Skin epidermis (tissue), 12 donors: Measurements from ENCODE around the gene CAV3.

Source experiments
- H3K27ac ChIP-seq, 21 experiments: fragments of 200-600 bp; sonication (generic) in 11 of 21; one replicate each; pipeline ENCODE4 v1.5.0; 2020; ENCODE audit warnings: mild to moderate bottlenecking in 3 of 21, inconsistent platforms in 2 of 21, moderate library complexity in 2 of 21
- H3K4me3 ChIP-seq, 7 experiments: fragments of 200-600 bp; sonication (generic) in 2 of 7; one replicate each; pipeline ENCODE4 v1.5.0; 2020; ENCODE audit warnings: inconsistent platforms in 2 of 7, mild to moderate bottlenecking in 2 of 7, moderate library complexity in 1 of 7

Gene CAV3

GRCh38 chr3:8759038-8759707, 25.6 kb downstream of the CAV3 start:
- Histone ChIP-seq H3K4me3 (no peak overlapping the region), H3K27ac (peak overlapping the region in 1 of 21 experiments; percentile 45)

GRCh38 chr3:8760091-8760490, 26.5 kb downstream of the CAV3 start:
- H3K27ac ChIP-seq: no peak overlapping the region

GRCh38 chr3:8760506-8760905, 26.9 kb downstream of the CAV3 start:
- Histone ChIP-seq H3K27ac (no peak overlapping the region), H3K4me3 (no peak overlapping the region)

More at GRCh38 chr3:8760091-8760490, 26.5 kb downstream of the CAV3 start:
- no peak overlapping the region for H3K4me3 ChIP-seq

- Histone ChIP-seq H3K27ac (no peak overlapping the region), H3K4me3 (no peak overlapping the region)
These were observed 28.3 kb downstream of the CAV3 start for GRCh38 chr3:8761866-8762265.

- Histone ChIP-seq H3K4me3 (no peak overlapping the region), H3K27ac (no peak overlapping the region)
These were observed 29.2 kb downstream of the CAV3 start for GRCh38 chr3:8762607-8763377.

GRCh38 chr3:8764528-8764927, 30.9 kb downstream of the CAV3 start:
- no peak overlapping the region for H3K4me3 ChIP-seq
- no peak overlapping the region for H3K27ac ChIP-seq

- H3K27ac ChIP-seq: no peak overlapping the region
These were observed 31.9 kb downstream of the CAV3 start for GRCh38 chr3:8765528-8765927.

GRCh38 chr3:8766148-8766547, 32.5 kb downstream of the CAV3 start:
- no peak overlapping the region for H3K4me3 ChIP-seq
- H3K27ac ChIP-seq: no peak overlapping the region

More at GRCh38 chr3:8765528-8765927, 31.9 kb downstream of the CAV3 start:
- no peak overlapping the region for H3K4me3 ChIP-seq

- Histone ChIP-seq H3K4me3 (peak overlapping the region in 3 of 7 experiments; percentile 2 to 24 (median 17)), H3K27ac (no peak overlapping the region)
These were observed 33.7 kb downstream of the CAV3 start for GRCh38 chr3:8767256-8767666.

- Histone ChIP-seq H3K4me3 (peak overlapping the region in 4 of 7 experiments; percentile 2 to 24 (median 12)), H3K27ac (no peak overlapping the region)
These were observed 34.2 kb downstream of the CAV3 start for GRCh38 chr3:8767667-8768363.

GRCh38 chr3:8768364-8769087, 34.9 kb downstream of the CAV3 start:
- Histone ChIP-seq H3K27ac (no peak overlapping the region), H3K4me3 (peak overlapping the region in 3 of 7 experiments; percentile 2 to 24 (median 17))

GRCh38 chr3:8769088-8769822, 35.7 kb downstream of the CAV3 start, which contains the start of gene OXTR:
OXTR (minus strand) TSS chr3:8769613; CDS start chr3:8768187, 1,426 bp downstream.
- Histone ChIP-seq H3K4me3 (peak within 1 kb of the TSS in 4 of 7 experiments; percentile 8 to 18 (median 16)), H3K27ac (no peak within 1 kb of the TSS)

- no peak overlapping the region for H3K27ac ChIP-seq
- H3K4me3 ChIP-seq: no peak overlapping the region
These were observed 40.4 kb downstream of the CAV3 start for GRCh38 chr3:8773941-8774542.

- Histone ChIP-seq H3K4me3 (no peak overlapping the region), H3K27ac (no peak overlapping the region)
These were observed 41.6 kb downstream of the CAV3 start for GRCh38 chr3:8775181-8775580.

GRCh38 chr3:8775602-8776001, 42.0 kb downstream of the CAV3 start:
- H3K4me3 ChIP-seq: no peak overlapping the region
- no peak overlapping the region for H3K27ac ChIP-seq

- Histone ChIP-seq H3K4me3 (no peak overlapping the region), H3K27ac (no peak overlapping the region)
These were observed 42.8 kb downstream of the CAV3 start for GRCh38 chr3:8776406-8776805.

GRCh38 chr3:8777201-8777977, 43.8 kb downstream of the CAV3 start:
- Histone ChIP-seq H3K27ac (no peak overlapping the region), H3K4me3 (no peak overlapping the region)

- Histone ChIP-seq H3K4me3 (no peak overlapping the region), H3K27ac (no peak overlapping the region)
These were observed 44.3 kb downstream of the CAV3 start for GRCh38 chr3:8777978-8778267.
